IPS-NIHi7 (cell line): ENCODE results near the gene RAD17.
A peak's percentile ranks its signal among the peaks of the same experiment; 100 is the strongest.
"Not testable (repeated sequence)": the region's sequence is repeated elsewhere in the genome, so short reads cannot be mapped to it uniquely, and the experiment has no call there.

Source experiments
- DNase-seq: peaks from one replicate; pipeline ENCODE4 v3.0.0; 2012; ENCODE audit warnings: mixed read lengths; ENCODE audit errors: extremely low spot score

Gene RAD17, protein sequence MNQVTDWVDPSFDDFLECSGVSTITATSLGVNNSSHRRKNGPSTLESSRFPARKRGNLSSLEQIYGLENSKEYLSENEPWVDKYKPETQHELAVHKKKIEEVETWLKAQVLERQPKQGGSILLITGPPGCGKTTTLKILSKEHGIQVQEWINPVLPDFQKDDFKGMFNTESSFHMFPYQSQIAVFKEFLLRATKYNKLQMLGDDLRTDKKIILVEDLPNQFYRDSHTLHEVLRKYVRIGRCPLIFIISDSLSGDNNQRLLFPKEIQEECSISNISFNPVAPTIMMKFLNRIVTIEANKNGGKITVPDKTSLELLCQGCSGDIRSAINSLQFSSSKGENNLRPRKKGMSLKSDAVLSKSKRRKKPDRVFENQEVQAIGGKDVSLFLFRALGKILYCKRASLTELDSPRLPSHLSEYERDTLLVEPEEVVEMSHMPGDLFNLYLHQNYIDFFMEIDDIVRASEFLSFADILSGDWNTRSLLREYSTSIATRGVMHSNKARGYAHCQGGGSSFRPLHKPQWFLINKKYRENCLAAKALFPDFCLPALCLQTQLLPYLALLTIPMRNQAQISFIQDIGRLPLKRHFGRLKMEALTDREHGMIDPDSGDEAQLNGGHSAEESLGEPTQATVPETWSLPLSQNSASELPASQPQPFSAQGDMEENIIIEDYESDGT

DNA sequence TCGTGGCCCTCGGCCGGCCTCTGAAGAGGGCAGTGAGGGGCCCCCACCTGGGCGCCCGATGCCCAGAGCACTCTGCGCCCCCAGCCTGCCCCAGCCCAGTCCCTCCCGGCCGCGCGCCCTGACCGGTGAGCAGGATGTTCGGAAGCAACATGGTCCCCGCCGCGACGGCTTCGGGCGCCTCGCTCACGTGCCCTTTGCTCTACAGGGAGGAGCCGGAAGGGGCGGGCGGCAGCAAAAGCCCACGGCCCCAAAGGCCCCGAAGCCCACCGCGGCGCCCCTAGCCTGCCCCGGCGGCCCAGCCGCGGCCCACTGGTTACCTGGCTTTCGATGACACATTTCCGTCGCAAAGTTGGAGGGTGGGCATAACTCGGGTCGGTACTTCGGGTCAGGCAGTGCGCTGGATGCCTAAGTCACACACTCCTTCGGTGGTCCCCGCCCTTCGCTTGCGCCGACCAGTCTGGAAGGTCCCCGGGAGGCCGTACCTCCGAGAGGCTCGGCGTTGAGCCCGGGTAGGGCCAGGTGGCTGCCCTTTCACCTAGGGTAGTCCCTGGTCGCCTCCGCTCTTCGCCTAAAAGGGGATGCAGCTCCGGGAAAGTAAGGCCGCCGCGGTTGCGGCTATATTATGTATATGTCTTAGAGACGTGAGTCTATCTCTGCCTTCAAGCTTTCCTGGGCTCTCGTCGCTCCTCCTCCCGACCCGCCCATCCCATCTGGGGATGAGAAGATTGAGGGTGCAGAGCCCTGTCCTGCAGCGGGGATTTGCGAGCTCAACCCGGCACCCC lies at the start of gene RAD17, which contains the start of the genes AK6 and TAF9:
TSS of gene RAD17 (plus strand) at position 479 of the 782 bp plus-strand sequence. CDS start 2,391 bp downstream, outside the sequence.
TSS of gene AK6 (minus strand) at position 181 of the 782 bp plus-strand sequence. CDS start at position 151, 30 bp downstream.
TSS of gene TAF9 (minus strand) at position 181 of the 782 bp plus-strand sequence. CDS start 3,783 bp downstream, outside the sequence.
- DNase-seq = peak; percentile 92

DNA sequence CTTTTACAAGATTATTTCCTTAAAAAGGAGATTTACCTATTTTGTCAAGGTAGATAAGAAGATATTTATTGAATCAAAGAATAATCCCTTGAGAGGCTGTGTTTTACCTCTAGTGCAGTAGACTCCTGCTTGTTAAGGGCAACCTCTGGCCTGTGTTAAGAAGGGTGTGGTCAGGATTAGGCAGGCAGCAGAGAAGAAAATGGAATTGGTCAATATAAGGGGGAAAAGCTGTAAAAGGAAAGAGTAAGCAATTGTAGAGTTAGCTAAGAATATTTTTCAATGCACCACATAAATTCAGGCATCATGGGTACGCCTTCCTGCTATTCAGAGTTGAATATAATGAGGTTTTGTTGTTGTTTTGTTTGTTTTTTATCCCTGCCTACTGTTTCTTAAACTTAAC lies 43.3 kb upstream of the RAD17 start:
- DNase-seq = no peak

DNA sequence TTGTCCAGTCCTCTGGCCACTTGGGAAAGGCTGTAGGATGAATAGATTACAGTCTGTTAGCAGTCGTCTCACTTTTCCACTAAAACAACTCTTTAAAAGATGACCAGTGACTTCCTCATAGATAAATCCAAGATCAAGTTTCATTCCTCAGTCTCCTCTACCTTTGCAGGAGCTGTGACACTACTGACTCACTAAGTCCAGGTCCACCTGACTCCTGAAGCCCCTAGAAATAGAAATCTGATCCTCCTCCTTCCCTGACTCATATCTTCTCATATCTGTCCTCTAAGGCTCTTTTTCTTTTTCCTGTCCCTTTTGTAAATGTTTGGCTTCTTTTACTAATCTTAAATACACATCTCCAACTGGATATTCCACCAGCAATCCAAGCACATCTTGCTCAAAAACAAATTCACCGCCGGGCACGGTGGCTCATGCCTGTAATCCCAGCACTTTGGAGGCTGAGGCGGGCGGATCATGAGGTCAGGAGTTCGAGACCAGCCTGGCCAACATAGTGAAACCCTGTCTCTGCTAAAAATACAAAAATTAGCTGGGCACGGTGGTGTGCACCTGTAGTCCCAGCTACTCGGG lies 39.6 kb upstream of the RAD17 start:
- DNase-seq = no peak

DNA sequence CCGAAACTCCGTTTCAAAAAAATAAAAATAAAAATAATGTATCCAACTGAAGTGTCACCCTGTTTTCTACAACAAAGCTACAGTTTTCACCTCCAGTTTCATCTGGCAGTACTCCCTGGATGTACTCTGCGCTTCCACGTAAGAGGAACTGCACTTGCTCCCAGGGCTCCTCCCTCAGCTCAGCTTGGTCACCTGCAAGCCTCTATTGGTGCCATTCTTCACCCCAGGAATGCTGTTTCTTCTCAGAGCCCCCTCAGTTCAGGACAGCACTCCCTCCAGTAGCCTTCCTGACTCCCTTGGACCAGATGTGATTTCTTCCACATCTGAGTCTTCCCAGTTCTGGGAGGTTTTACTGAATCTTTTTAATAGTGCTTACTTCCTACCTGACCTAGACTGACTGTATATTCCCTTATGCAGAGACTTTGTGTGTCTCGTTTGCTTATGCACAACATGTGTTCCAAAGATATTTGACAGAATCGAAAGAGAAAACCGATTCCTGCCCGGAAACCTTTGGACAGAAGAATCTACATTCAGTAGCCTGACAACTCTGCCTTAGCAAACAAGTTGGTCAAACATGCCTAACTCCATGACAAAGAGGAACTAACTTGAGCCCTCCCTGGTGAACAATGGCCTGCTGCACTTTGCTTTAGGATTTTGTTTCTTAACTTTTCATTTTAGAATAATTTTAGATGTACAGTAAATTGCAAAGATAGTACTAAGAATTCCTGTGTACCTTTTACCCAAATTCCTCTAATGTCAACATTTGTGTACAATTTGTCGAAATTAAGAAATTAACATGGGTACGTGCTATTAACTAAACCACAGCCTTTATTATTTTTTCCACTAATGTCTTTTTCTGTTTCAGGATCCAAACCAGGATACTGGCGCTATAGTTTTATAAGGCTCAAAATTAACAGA lies 37.8 kb upstream of the RAD17 start:
- no peak for DNase-seq

DNA sequence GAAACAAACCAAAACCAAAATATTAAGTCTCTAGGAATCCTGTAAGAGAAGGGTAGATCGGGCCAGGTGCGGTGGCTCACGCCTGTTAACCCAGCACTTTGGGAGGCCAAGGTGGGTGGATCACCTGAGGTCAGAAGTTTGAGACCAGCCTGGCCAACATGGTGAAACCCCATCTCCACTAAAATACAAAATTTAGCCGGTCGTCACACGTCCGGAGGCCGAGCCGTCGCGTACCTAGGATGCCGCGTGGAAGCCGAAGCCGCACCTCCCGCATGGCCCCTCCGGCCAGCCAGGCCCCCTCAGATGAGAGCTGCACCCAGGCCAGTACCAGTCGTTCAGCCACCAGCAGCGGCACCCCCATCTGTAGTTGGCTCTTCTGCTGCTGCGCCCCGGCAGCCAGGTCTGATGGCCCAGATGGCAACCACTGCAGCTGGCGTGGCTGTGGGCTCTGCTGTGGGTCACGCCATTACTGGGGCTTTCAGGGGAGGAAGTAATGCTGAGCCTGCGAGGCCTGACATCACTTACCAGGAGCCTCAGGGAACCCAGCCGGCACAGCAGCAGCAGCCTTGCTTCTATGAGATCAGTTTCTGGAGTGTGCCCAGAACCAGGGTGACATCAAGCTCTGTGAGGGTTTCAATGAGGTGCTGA lies 35.8 kb upstream of the RAD17 start:
- DNase-seq = not testable (repeated sequence)

DNA sequence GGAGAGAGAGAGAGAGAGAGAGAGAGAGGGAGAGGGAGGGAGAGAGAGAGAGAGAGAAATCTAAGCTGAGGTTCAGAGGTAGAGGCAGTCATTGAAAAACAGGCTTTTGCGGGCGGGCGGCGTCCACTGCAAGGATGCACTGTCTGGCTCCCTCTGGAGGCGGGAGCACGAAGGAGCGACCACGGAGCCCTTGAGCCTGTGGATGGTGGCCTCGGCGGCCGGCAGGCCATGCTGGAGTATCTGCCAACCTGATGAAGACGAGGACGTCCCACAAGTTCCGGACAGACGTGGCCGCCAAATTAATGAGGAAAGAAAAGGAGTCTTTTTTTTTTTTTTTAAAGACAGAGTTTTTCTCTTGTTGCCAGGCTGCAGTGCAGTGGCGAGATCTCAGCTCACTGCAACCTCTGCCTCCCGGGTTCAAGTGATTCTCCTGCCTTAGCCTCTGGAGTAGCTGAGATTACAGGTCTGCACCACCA lies 34.8 kb upstream of the RAD17 start:
- DNase-seq = peak; percentile 89

DNA sequence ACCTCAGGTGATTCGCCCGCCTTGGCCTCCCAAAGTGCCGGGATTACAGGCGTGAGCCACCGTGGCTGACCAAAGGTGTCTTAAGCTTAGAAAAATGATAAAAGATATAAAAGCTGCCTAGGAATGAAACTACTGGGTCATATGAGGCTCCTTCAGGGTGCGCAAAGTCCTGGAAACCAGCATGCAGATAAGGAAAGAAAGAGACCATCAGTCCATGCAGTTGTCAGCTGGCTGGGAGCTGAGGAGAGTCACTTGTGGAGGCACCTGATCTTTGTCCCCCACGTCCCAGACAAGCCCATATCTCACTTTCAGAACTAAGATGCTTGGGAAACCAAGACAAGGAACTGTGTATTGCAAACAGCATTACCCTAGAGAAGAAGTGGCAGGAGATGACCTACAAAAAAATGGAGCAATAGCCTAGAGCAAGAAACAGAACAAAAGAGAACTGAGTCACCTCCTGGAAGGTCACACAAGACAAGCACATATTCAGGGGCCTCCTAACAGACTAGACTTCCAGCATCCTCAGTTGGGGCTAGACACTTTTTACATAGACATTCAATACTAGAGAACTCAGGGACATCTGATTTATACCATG lies 34.2 kb upstream of the RAD17 start:
- DNase-seq = no peak

DNA sequence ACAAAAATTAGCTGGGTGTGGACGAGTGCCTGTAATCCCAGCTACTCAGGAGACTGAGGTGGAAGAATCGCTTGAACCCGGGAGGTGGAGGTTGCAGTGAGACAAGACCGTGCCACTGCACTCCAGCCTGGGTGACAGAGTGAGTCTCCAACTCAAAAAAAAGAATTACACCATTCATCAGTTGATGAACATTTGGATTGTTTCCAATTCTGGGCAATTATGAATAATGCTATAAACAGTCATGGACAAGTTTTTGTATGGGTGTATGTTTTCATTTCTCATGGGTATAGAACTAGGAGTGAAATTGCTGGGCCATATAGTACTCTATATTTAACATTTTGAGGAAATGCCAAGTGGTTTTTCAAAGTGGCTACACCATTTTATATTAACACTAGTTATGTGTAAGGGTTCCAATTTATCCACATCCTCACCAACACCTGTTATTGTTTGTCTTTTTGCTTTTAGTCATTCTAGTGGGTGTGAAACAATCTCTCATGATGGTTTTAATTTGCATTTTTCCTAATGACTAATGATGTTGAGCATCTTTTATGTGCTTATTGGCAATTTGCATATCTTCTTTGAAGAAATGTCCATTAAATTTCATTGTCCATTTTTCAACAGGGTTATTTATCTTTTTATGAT lies 28.0 kb upstream of the RAD17 start:
- no peak for DNase-seq

DNA sequence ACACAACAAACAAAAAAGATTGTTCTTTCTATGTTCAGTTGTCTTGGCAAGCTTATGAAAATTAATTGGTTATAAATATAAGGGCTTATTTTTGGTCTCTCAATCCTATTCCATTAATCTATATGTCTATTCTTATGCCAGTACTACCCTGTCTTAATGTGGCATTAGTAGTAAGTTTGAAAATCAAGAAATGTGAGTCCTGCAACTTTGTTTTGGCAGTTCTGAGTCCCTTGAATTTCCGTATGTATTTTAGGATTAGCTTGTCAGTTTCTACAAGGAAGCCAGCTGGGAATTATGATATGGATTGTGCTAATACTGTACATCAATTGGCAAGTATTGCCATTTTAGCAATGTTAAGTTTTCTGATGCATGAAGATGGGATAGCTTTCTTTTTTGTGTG lies 26.5 kb upstream of the RAD17 start:
- no peak for DNase-seq

DNA sequence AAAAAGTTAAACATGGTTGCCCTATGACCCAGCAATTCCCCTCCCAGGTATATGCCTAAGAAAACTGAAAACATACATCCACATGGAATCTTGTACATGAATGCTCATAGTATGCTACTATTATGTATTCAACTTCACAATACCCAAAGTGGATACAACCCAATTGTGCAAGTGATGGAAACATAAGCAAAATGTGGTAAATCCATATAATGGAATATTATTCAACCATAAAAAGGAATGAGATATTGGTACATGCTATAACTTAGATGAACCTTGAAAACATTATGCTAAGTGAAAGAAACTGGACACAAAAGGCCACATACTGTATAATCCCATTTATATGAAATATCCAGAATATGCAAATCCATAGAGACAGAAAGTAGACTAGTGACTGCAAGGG lies 19.0 kb upstream of the RAD17 start:
- DNase-seq = no peak

DNA sequence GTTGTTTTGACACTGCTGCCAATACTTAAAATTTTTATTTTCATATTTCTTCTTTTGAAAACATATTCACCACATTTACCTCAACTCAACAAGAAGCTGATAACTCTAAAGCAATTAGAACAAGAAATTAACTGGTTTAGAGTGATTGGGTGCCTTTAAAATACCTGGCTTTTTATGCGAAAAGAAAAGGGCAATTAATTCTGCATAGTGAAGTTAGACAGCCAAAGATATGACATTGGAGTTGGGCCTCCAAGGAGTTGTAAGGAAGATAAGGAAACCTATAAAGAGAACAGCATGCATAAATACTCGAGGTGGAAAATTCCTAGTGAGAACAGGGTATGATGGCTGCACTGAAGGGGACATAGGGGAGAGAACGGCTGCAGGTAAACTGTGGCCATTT lies 9.9 kb upstream of the RAD17 start:
- no peak for DNase-seq

DNA sequence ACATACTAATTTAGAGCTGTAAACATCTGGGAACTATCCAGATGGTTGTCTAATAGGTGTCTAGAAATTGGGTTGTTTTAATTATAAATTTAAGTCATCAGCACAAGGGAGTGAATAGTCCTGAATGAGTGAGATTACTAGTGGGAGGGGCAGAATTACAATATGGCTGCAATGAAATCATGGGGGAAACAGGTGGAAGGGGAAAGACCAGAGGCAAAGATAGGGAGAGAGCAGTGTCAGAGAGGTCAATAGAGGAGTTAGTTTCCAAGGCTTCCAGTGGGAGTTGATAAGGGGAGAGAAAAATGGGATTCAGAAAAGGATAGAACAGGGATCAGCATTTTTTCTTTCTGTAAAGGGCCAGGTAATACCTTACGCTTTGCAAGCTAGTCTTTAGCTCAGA lies 9.2 kb upstream of the RAD17 start:
- DNase-seq = no peak

DNA sequence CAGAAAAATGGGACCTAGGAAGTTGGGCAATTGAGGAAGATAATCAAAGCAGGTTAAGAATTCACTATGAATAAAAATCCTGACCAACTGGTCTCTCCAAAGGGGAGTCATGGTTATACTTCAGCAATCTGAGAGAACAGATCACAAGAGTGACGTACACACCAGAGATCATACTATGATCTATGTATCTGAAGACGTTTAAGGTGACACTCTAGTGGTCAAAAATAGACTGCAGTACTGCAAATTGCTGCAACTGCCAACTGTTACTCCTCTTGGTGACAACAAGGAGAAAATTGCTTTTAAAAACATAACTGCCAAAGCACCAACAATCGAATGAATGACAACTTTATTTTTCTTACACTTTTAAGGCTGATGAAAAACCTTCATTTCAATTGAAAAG lies 5.2 kb upstream of the RAD17 start:
- DNase-seq = peak; percentile 7

DNA sequence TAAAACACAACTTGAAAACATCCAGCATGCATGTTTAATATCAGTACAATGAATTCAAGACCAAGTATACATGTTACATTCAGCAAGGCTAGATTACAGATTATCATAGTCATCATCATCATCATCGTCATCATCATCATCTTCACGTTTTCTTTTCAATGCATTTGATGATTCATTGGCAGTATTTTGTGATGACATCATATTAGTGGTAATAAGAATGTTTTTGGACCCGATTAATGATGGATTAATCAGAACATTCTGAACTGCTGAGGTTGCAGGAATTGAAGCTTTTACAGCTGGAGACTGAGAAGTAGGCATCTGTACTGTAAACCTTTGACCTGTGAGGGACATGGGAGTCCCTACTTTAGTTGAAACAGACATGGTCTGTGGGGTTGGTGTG lies 4.8 kb upstream of the RAD17 start:
- DNase-seq = no peak

DNA sequence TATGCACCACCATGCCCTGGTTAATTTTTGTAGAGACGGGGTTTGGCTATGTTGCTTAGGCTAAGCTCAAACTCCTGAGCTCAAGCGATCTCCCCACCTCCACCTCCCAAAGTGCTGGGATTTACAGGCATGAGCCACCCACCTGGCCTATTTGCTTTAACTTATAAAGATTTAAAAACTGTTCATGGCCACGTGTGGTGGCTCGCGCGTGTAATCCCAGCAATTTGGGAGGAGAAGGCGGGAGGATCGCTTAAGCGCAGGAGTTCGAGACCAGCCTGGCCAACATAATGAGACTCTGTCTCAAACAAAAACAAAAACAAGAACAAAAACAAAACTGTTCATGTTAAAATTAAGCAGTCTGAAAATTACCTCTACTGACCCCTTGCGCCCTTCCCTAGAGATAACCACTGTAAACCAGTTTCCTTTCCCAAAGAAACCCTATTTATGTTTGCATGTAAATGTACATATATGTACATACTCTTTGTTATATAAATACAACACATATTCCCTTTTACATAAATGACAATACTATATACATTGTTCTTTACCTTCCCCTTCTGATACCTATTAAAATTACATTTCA lies 1.8 kb upstream of the RAD17 start:
- DNase-seq = no peak

DNA sequence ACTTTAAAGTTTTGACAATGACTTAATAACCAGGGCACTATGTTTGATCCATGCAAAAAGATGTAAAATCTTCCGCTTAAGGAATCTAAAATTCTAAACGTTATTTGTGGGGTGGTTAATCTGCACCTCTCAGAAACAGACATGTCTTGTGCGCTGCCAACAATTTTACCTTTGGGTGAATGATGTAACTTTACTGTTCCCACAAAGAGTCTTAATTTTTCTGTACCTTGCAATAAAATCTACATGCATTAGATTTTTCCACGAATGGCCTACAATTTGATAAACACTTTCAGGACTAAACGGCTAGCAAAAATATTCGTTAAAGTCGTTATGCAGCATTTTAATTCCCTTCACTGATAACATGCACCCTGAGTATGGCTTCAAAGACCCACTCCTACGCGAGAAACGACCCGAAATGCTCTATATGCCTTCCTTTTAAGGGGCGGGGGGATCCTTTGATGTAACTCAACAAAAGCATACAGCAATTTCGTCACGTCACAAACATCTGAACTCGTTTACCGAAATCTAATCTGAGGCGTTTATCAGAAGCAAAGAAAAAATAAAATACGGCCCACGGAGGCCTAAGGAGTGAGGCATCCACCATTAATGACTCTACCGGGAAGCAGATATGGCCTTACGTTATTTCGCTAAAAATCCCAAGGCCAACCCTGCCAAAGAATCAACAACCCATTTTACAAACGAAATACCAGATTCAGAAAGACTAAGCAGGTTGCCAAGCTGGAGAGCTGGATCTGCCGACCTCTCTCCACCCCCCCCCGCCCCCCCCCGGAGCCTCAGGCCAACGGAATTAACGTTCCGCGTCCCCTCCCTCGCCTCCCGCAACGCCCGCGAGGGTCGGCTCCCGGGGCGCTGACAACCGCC lies 919 bp upstream of the RAD17 start:
- no peak for DNase-seq

DNA sequence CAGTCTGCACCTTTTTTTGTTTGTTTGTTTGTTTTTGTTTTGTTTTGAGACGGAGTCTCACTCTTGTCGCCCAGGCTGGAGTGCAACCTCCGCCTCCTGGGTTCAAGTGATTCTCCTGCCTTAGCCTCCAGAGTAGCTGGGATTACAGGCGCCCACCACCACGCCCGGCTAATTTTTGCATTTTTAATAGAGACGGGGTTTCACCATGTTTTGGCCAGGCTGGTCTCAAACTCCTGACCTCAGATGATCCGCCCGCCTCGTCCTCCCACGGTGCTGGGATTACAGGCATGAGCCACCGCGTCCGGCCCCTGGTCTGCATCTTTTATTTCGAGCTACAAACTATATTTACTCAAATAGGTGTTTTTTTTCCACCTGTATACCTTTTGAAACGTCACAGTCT lies 717 bp downstream of the RAD17 start:
- not testable (repeated sequence) for DNase-seq

DNA sequence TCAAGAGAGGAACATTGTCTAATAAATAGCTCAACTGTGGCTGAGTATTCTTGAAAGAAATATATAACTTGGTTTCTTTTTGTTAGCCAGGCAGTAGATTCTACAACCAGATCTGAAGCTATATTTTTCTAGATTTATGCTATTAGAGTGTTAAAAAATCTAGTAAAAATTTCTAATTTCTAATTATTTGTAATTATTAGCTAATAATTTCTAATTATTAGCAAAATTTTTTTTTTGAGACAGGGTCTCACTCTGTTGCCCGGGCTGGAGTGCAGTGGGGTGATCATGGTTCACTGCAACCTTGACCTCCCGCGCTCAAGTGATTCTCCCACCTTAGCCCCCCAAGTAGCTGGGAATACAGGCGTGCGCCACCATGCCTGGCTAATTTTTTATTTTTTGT lies 2.8 kb downstream of the RAD17 start:
- no peak for DNase-seq
